SW 1271 (cell line): Measurements from ENCODE around the gene MAST4.
A peak's percentile ranks its signal among the peaks of the same experiment; 100 is the strongest.

ENCODE experiments used
- DNase-seq, 2 experiments: peaks; one replicate each; lab custom pipeline; 2025; lab: John Stamatoyannopoulos, UW

Gene MAST4

DNA sequence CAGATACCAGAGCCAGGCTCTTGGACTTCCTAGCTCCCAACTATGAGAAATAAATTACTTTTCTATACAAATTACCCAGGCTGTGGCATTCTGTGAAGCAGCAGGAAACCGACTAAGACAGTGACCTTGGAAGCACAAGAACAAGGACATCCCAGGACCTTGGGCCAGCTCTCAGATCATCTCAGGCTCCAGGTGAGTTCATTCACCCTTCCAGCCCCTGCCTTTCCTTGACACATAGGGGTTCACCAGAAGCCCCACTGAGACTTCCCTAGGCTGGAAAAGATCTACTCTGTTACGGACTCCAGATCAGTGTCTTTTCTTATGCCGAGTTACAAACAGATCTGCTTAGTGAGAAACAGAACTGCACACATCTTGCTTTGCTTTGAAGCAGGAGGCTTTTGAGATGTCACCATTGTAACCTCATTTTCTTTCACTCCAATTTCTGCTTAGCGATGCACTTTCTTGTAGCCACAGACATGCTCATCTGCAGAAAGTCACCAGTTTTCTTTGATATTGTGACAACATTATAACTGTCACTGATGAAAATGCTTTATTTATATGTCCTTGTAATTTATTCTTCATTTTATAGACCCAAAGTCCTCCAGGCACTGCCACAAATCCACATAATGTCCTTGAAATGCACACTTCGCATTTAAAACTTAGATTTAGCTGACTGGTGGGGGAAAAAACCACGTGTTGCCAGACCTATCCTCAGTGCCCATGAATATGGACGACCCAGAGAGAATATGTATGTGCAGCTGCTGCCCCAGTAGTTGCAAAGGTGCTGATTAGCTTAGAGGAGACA is 592.3 kb downstream of the MAST4 start:
- DNase-seq, result no peak

DNA sequence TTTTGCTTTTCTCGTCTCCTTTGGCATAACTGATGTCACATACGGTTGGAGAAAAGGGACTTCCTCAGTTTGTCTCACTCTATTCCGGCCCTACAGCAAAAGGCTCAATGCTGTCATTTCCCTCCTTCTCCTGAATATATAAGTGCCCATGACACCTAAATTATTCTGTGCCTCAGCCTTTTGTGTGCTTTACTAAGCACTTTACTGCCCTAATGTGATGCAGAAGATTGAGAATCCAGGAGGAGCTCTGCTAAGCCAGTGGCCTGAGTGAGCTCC is 592.8 kb downstream of the MAST4 start:
- no peak for DNase-seq

DNA sequence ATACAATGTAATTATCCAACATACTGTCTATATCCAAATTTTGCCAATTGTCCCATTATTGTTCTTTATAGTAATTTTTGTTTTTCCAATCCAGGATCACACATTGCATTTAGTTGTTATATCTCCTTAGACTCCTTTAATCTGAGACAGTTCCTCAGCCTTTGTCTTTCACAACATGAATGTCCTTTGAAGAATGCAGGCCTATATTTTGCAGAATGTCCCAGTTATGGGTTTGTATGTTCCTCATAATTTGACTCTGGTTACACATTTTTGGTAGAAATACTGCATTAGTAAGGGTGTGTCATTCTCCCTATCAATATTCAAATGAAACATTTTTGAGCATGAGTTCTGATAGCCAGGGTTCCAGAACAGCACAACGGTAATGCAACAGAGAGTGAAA is 593.7 kb downstream of the MAST4 start:
- no peak for DNase-seq

DNA sequence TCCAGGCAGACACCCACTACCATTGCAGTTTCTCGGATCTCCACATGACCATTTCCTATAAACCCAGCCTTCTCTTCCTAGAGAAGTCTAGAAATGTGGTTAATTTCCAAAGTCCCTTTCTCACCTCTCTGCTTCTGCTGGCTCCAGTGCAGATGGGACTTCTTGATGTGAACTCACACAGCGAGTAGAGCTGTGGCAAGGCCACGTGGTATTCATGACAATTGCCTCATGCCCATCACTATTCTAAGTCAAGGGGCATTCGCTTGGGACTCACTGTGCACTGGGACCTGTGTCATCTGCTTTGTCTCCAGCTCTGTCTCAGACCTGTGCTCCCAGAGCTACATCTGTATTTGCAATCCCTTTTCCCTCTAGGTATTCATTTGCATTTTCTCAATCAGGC is 594.2 kb downstream of the MAST4 start:
- DNase-seq, result no peak

DNA sequence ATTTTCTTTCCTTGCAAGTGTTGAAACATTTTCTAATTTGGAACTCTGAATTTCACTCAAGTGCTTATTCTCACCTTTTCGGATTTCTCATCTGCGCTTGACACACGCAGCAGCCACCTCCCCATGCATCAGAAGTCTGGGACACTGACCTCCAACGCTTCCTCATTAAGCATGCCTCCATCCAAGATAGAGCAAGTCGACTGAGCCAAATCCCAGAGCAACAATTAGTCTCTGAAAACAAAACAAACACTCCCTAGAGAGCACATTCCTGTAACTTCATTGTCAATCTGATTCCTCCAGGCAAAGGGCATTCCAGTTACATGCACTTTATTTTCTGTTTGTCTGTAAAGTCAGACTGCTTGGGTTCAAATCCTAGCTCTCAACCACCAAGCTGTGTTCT is 594.7 kb downstream of the MAST4 start:
- DNase-seq, result no peak

DNA sequence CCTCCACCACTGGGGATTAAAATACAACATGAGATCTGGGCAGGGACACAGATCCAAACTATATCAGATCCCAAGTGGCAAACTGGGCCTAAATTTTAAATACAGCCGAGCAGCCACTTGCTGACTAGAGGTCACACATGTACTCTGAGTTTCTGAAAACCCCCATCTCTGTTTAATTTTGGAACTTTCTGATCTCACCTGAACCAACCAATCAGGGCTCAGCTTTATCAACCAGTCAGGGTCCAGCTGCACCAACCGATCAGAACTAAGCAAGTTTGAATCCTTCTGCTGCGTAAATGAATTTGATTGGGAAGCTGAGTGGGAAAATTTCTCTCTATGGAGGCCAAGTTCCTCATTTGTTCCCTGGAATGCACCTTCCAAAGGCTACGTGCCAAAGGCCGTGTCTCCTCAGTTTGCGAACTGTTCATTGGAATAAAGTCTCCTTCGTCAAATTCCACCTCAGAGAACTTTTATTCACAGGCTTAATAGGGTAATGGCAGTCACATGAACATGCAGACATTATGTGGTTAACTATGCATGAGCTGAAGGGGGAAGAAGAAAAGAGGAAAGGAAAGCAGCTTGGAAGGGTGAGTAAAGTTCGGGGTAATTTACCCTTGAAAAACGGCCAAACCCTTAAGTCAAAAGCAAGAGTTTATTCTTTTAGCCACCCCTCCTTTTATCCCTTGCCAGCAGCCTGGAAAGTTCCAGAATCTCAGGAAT is 596.7 kb downstream of the MAST4 start:
- DNase-seq, result no peak

DNA sequence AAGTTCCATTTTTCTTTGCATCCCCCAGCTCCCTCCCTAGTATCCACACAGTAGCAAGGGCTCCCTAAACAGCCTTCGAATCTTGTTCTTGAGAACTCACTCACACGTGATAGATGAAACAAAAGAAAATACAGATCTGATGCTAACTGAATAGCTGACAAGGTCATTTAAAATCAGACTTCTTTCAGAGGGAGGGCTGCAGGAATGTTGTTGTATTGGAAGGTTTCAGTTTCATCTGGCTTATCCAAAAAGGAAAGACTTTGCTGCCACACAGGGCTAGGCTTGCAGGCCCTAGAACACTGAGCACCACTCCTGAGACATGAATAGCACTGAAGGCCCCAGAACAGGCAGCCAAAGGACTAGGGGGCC is 597.2 kb downstream of the MAST4 start:
- no peak for DNase-seq

DNA sequence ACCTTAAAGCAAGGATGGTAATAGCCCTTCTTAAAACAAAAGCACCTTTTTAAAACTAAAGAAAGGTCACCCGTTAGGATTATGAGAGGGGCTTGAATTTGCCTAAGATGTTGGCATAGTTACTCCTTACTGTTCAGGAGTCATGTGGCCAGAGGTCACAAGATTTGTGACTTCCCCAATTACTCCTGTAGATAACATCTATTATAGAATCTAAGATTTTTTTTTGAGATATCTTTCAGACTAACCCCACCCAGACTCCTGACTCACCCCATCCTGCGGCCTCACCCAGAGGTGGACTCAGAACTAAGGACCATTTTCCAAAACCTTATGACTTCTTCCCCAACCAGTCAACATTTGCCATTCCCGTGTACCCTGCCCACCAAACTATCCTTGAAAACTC is 598.0 kb downstream of the MAST4 start:
- no peak for DNase-seq

DNA sequence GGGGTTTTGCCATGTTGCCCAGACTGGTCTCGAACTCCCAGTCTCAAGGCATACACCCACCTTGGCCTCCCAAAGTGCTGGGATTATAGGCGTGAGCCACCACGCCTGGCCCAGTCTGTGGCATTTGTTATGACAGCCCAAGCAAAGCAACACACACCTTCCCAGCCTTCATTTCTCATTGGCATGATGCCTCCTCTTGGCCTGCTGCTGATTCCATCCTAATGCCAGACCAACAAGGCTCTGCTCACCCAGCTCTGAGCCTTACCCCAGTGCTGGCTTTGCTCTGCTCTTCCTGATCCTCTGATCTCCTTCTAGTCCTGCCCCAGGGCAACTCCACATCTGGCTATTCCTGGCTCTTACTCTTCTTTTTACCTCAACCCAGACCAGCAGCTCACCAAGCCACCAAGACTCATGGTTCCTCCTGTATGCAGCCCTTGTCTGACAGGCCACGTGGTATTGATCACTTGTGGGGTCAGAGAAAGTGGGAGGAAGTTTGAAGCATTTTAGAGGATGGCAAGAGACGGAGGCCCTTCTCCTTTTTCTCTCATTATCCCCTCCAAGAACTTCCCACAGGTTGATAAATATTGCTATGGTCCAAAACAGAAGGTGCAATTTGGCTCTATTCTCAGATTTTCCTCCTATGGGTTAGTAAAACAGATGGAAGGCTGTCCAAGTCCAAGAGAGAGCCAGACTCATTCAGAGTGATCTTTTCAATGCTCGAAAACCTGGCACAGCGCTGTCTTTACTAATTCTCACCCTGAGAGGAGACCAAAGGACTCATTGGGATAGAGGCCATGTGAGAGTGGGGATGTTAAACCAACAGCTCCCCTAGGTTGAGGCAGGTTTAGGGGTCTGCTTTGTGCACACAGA is 599.4 kb downstream of the MAST4 start:
- DNase-seq, result no peak

DNA sequence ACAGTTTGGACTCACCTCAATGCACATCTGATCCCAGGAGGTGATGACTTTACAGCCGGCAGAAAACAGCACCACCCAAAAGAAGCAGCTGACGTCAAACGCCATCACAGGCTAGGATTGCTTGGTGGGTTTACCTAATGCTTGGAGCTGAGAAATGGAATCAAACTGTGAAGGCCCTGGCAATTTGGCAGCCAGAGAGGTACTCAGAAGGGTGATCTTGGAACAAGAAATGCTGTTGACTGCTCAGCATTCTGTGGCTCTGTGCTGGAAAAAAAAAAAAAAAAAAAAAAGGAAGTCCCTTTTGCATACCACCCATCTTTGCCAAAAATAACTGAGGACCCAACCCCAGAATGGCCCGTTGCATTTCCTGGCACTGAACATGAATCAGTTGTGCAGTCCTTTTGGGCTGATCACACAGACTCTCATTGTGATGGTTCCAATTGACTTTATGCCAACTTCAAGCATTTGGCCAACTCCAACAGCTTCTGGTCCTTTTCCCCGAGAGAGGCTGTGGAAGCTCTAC is 600.4 kb downstream of the MAST4 start, which contains the start of gene CD180:
Gene CD180 (minus strand): TSS at position 263 of the 523 bp plus-strand sequence. CDS start 158 bp downstream, at position 105.
- no peak for DNase-seq

DNA sequence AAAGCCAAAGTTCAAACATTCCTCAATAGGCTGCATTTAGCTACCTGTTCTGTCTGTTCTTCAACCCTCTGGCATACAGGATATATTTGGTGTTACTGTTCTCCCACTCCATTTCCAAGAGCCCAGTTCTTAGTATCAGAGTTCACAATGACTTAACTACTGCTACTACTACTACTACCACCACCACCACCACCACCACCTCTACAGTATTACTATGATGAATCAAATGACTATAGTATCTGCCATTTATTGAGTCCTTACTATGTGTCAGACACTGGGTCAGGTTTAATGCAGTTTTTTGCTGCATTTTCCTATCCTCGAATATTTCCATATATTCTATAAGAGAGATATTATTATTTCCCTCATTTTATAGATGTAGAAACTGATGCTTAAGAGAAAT is 601.3 kb downstream of the MAST4 start:
- DNase-seq, result no peak

DNA sequence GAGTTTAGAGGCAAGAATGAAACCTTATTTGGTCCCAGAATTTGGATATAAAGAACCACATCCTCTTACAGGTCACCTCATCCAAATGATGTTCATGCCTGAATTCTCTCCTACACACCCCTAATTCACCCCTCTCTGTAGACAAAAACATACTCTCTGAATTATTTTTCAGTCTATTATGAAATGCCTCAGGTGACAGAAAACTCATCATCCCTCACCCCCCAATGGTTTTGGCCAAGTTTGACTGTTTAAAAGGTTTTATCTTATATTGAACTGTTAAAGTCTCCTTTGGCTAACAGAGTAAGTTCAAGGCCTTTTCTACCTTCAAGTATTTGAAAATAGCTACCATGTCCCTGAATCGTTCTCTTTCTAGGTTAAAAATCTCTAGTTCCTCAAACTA is 602.7 kb downstream of the MAST4 start:
- no peak for DNase-seq

DNA sequence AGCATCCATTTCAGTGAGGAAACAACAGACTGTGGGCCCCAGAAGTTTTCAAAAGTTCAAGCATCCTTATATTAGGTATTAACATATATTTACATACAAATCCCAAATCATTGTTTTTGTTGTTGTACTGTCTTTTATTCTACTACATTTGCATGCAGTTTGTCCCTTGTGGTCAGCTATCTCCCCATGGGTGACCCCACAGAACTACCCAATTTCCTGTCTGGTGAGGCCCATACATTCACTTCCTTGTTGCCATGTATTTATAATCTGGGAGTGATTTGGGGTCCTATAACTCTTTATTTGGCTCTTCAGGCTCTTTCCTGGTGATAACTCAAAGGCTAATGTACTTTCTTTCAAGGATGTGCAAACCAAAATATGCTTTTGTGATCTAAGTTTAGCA is 603.7 kb downstream of the MAST4 start:
- no peak for DNase-seq

DNA sequence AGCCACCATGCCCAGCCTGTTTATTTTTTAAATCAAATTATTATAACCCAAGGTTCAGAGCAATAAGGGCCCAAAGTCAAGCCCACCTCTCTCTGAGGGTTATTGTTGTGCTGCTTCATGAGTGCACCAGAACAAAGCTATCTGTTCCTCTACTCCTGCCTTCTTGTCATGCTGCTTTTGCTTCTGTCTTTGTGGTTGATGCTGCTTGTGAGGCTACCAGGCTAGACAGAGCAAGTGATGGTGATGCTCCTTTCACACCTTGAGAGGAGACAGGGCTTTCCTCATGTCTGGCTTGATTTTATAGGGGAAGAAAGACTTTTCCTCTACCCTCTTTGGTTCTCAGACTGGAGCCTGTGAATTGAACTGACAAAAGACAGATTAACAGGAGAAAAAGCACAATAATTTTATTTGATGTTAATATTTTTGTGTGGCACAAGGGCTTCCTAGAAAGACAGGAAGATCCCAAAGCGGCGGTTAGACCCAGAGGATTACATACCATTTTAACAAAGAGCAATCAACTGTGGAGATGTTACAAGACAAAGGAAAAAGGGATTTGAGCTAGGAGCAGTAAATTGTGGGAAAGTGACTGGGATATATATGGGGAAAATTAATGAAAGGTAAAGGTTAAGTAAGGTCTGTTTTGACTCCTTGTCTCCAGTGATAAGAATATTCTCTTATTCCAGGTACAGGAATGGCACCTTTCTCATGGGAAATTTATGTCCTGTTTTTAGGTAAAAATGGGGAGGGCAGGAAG is 604.8 kb downstream of the MAST4 start:
- DNase-seq, result no peak

DNA sequence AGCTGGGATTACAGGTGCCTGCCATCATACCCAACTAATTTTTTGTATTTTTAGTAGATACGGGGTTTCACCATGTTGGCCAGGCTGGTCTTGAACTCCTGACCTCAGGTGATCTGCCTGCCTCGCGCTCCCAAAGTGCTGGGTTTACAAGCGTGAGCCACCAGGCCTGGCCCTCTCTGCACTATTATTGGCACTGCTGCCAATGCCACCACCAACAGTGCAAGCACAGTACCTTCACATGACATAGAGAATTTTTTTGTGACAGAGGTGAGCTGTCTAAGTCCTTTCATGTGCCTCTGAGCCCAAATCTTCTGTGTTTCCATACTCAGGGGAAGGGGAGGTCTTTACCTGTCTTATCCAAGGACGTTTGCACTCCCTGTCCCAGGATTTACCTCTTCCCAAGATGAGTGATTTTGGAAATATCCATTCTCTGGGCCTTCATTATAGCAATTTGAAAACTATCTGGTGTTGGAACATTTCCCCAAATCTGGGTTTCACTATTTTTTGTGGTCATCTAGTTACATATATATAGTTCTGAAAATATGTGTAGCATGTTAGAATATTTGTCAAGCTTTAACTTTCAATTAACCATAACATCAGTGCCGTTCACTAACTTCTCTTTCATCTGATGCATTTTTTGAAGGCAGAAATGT is 605.8 kb downstream of the MAST4 start:
- DNase-seq, result no peak

DNA sequence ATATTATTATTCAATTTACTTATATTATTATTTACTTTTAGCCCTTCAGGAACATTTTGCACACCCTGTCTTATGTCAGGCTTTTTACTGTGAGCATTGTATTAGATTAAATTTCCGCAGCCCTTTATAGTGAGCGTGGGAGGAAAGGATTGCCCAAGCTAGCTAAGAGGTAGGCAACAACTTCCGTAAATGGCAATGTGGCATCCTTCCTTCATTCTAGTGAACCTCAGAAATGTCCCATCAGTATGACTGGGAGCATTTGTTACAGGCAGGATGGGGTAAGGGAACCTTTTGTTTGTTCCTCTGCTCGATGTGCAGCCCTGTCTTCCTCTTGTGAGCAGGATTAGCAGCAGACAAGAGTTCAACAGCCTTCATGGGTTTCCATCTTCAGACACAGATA is 606.6 kb downstream of the MAST4 start:
- no peak for DNase-seq

DNA sequence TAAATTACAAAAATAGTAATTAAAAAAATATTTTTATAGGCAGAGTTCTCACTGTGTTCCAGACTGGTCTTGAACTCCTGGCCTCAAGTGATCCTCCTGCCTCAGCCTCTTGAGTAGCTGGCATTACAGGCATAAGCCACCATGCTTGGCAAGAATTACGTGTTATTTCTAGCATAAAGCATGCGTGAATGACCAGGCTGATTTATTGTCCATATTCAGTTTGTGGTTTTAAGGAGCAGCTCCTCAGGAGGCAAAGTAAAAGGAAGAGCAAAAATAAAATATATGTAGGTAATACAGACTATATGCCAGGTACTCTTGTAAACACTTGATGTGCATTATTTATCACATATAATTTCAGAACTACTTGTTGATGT is 607.5 kb downstream of the MAST4 start:
- no peak for DNase-seq

DNA sequence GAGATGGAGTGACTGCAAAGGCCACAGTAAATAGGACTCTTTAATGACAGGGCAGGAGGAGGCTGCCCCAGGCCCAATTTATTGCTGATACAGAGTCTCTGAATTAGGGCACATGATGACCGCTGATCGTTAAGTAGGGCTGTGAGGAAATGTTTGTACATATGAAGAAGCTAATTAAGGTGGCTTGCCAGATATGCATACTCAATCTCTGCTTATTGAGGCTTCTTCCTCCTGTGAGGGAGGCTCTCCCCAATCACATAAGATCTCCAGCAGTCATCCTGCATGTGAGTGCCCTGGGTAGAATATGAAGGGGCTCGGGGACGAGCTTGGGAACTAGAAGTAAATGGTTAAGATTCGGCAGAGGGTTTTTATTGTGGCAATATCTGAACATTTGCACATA is 608.6 kb downstream of the MAST4 start:
- DNase-seq, result no peak

DNA sequence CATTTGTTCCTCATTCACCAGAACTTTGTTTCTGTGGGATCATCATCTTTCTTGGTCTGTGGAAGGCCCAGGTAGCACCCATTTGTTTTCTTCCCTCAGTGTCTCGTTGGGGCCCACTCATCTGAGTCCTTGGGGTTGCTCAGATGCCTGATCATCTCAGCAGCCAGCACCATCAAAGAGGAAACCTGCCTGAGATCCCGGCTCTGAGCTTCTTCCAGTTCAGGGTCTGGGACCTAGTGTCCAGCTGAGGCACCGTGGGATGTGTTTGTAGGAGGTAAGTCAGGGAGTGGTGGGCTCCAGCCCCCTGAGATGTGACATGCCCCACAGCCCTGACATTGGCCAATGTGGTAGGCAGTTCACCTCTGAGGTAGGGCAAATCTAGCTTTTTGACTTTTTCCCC is 609.8 kb downstream of the MAST4 start:
- no peak for DNase-seq

DNA sequence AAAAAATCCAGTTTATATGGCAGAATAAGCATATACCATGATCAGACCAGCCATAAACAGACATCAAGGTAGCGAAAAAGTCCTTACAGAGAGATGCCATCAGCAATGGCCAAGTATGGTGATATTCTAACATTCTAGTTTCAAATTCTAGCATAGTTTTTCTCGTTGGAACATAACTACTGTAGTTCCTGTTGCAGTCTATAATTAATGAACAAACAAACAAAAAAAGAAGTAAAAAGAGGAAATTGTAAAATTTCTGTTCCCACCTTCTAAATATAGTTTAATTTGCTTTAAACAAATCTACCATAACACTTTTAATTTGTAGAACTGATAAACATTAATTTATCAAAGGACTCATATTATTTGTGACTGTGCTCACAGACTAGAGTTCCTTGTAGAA is 610.3 kb downstream of the MAST4 start:
- DNase-seq, result no peak

DNA sequence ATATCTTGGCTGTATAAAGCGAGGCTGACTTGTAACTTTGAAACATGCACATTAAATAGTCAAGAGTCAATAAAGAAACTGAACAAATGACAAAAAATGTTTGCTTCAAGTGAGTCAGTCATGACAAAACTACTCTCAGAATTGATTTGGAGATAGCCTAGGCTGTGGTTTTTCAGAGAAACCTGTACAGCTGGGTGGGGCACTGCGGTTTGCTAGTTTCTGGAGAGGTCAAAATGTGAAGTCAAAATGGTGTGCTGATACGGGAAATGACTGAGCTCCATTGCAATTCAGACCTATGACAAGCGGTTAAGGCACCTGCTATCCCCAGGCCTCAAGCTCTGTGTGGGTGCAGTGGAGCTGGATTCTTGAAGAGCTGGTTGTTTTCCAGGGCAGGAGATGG is 610.7 kb downstream of the MAST4 start:
- DNase-seq, result peak; percentile 94 to 98
